ENCODE data around the gene BANK1. TPM values are rescaled to one million over a fixed set of nuclear protein-coding genes. Genes with fewer than 3 reads are reported as not detected.

BANK1 gene
- total RNA-seq, 1 donor from 2014 or later = 1.5 TPM

- no peaks in the 10 kb centered on the region for H3K27me3 ChIP-seq
- TF ChIP-seq CTCF (IDR thresholded peaks at IDR 0.05) (no peak), POLR2A (IDR thresholded peaks at IDR 0.05) (no peak), POLR2AphosphoS5 (IDR thresholded peaks at IDR 0.05; ENCODE audit: insufficient read depth in 1 of 2, low read depth in 1 of 2) (no peak)
- intact Hi-C loops (cut with DNase I) = no loop called here
- H3K4me1 ChIP-seq = no peaks in the 10 kb centered on the region
- H3K4me3 ChIP-seq = no peak overlapping the region
- DNase-seq (ENCODE audit: extremely low spot score in 2 of 2) = no peak
- no peaks in the 10 kb centered on the region for H3K9me3 ChIP-seq
- no peaks in the 10 kb centered on the region for H3K36me3 ChIP-seq
- no peak overlapping the region for H3K27ac ChIP-seq
Observed at GRCh38 chr4:101944649-101945048, 154.1 kb downstream of the BANK1 start.

GRCh38 chr4:101948055-101948454 is 157.5 kb downstream of the BANK1 start:
- Histone ChIP-seq H3K4me1 (no peaks in the 10 kb centered on the region), H3K27me3 (no peaks in the 10 kb centered on the region), H3K4me3 (no peak overlapping the region), H3K36me3 (no peaks in the 10 kb centered on the region), H3K9me3 (no peaks in the 10 kb centered on the region), H3K27ac (no peak overlapping the region)
- intact Hi-C loops (cut with DNase I) = no loop called here
- no peak for DNase-seq (ENCODE audit: extremely low spot score in 2 of 2)
- TF ChIP-seq CTCF (IDR thresholded peaks at IDR 0.05) (no peak), POLR2A (IDR thresholded peaks at IDR 0.05) (no peak), POLR2AphosphoS5 (IDR thresholded peaks at IDR 0.05; ENCODE audit: insufficient read depth in 1 of 2, low read depth in 1 of 2) (no peak)

DNA sequence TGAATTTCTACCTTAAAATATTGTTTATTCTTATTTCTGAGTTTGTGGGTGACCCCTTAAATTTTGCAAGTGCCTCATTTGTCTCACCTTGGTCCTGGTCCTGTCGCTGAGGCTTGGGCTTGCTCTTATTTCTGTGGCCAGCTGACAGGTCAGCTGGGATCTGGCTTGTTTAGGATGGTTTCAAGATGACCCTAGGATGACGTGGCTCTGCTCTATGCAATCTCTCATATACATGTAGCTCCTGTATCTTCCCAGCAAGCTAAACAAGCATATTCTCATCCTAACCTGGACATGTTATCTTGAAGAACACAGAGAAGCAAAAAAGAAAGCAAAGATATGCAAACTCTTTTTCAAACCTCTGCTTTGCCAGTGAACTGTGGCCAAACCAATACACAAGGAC is 158.4 kb downstream of the BANK1 start:
- Histone ChIP-seq H3K9me3 (no peaks in the 10 kb centered on the region), H3K27ac (no peak overlapping the region), H3K36me3 (no peaks in the 10 kb centered on the region), H3K4me1 (no peaks in the 10 kb centered on the region), H3K4me3 (no peak overlapping the region), H3K27me3 (no peaks in the 10 kb centered on the region)
- intact Hi-C loops (cut with DNase I) = no loop called here
- no peak for DNase-seq (ENCODE audit: extremely low spot score in 2 of 2)
- TF ChIP-seq CTCF (IDR thresholded peaks at IDR 0.05) (no peak), POLR2A (IDR thresholded peaks at IDR 0.05) (no peak), POLR2AphosphoS5 (IDR thresholded peaks at IDR 0.05; ENCODE audit: insufficient read depth in 1 of 2, low read depth in 1 of 2) (no peak)

DNA sequence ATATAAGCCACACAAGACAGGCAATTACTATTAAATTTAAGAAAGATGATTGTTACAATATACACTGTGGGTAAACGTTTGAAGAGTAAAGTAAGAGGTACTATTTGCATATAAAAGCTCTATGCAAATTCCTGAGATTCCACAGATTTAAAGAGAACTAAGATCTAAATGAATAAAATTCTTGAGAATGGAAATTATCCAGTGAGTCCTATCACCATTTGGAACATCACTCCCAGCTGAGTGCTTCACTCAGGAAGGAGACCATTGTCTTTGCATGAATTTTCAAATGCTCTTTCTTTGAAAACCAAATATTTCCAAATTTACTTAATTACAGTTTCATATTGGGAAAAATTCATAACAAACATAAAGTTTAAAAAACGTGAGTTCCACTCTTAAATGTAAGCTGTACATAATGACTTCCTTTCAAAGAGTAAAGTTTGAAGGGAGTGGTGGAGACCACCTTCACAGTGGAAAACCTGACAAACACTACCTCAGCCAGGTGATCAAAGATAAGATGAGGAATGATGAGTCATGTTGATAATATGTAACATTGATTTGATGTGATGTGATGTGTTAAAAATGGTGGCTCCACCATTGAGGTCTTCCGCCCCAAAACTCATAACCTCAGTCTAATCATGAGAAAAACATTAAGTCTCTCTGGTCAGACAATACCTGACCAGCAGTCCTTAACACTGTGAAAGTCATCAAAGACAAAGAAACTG is 159.9 kb downstream of the BANK1 start:
- no peak overlapping the region for H3K4me3 ChIP-seq
- no peak overlapping the region for H3K27ac ChIP-seq
- H3K9me3 ChIP-seq = no peaks in the 10 kb centered on the region
- no peaks in the 10 kb centered on the region for H3K27me3 ChIP-seq
- no peak for DNase-seq (ENCODE audit: extremely low spot score in 2 of 2)
- H3K4me1 ChIP-seq = no peaks in the 10 kb centered on the region
- intact Hi-C loops (cut with DNase I) = no loop called here
- TF ChIP-seq POLR2AphosphoS5 (IDR thresholded peaks at IDR 0.05; ENCODE audit: insufficient read depth in 1 of 2, low read depth in 1 of 2) (no peak), POLR2A (IDR thresholded peaks at IDR 0.05) (no peak), CTCF (IDR thresholded peaks at IDR 0.05) (no peak)
- no peaks in the 10 kb centered on the region for H3K36me3 ChIP-seq

DNA sequence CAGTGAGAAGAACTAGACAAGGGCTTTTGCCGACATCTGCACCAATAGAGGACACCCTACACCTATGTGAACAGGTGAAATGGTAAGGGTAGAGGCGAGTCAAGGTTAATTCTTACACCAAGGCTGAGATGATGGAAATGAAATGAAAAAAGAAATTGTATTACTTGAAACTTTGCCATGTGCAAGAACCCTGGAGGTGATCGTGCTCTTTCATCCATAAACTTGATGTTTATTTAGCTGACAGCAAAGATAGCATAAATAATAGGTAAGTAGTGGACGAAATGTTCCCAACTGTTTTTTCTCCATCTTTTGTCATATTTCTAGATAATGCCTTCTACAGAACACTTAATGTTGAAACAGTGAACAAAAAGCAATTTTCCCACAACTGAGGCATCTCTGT is 162.5 kb downstream of the BANK1 start:
- DNase-seq (ENCODE audit: extremely low spot score in 2 of 2) = no peak
- TF ChIP-seq POLR2A (IDR thresholded peaks at IDR 0.05) (no peak), CTCF (IDR thresholded peaks at IDR 0.05) (no peak), POLR2AphosphoS5 (IDR thresholded peaks at IDR 0.05; ENCODE audit: insufficient read depth in 1 of 2, low read depth in 1 of 2) (no peak)
- Histone ChIP-seq H3K27ac (no peak overlapping the region), H3K4me1 (no peaks in the 10 kb centered on the region), H3K36me3 (no peaks in the 10 kb centered on the region), H3K27me3 (no peaks in the 10 kb centered on the region), H3K9me3 (no peaks in the 10 kb centered on the region), H3K4me3 (no peak overlapping the region)
- intact Hi-C loops (cut with DNase I) = no loop called here

Measured in vagina (tissue), 2 donors.